IMR-90 (cell line): ENCODE measurements around the gene WFDC5. TPM values are rescaled to one million over a fixed set of nuclear protein-coding genes. Genes with fewer than 3 reads are reported as not detected.

Experiments used
- ATAC-seq: fragments of 200-7000 bp; cut with Tn5 transposase; 2 replicates; pipeline ENCODE4 v1.9.1; 2020; ENCODE audit warnings: low read depth, mild to moderate bottlenecking, moderate library complexity
- BruUV-seq: library from RNA; stranded (reverse); fragments of 400-500 nt; replicated peaks from 2 replicates; lab custom pipeline; 2021; lab: Mats Ljungman, UMichigan
- CTCF ChIA-PET: fragments of 300-600 bp; formaldehyde crosslinking; extraction: SDS; loops from one replicate; lab custom pipeline; 2021; ENCODE audit warnings: antibody characterized with exemption; lab: Yijun Ruan, JAX
- POLR2A ChIA-PET: fragments of 300-600 bp; sonication (Branson Sonifier 250); formaldehyde crosslinking; loops from one replicate; lab custom pipeline; 2022; ENCODE audit warnings: antibody characterized with exemption; ENCODE audit not compliant: unreplicated experiment; lab: Charles Lee
- DNase-seq: peaks from one replicate; pipeline ENCODE4 v3.0.0; 2013
- H2AFZ ChIP-seq: replicated peaks from 2 replicates; pipeline ENCODE3; 2013; ENCODE audit warnings: low read length, mild to moderate bottlenecking; ENCODE audit not compliant: poor library complexity
- H2AK5ac ChIP-seq: 2 replicates; pipeline ENCODE4 v1.6.1; 2013; ENCODE audit warnings: low read depth, low read length, inconsistent platforms
- H2AK9ac ChIP-seq: replicated peaks from 2 replicates; pipeline ENCODE3; 2013; ENCODE audit warnings: mild to moderate bottlenecking, low read depth, low read length, moderate library complexity; ENCODE audit not compliant: poor library complexity
- H2BK120ac ChIP-seq: 2 replicates; pipeline ENCODE4 v1.6.1; 2013; ENCODE audit warnings: low read depth, low read length, inconsistent platforms
- H2BK15ac ChIP-seq: 3 replicates; pipeline ENCODE4 v1.6.1; 2013; ENCODE audit warnings: low read depth, low read length, inconsistent platforms
- H2BK20ac ChIP-seq: 2 replicates; pipeline ENCODE4 v1.6.1; 2013; ENCODE audit warnings: low read depth, mild to moderate bottlenecking, inconsistent platforms, low read length, moderate library complexity
- H2BK5ac ChIP-seq: 2 replicates; pipeline ENCODE4 v1.6.1; 2013; ENCODE audit warnings: mild to moderate bottlenecking, low read depth, low read length, inconsistent platforms; ENCODE audit not compliant: poor library complexity, severe bottlenecking
- H3K14ac ChIP-seq: replicated peaks from 2 replicates; pipeline ENCODE4 v1.6.1; 2013; ENCODE audit warnings: low read depth, low read length, inconsistent platforms
- H3K18ac ChIP-seq: 2 replicates; pipeline ENCODE4 v1.6.1; 2013; ENCODE audit warnings: low read depth, low read length, control low read depth
- H3K23ac ChIP-seq: 2 replicates; pipeline ENCODE4 v1.6.1; 2013; ENCODE audit warnings: low read depth, low read length, inconsistent platforms
- H3K27ac ChIP-seq: 2 replicates; pipeline ENCODE4 v1.5.1; 2013; ENCODE audit warnings: mild to moderate bottlenecking, control low read depth, low read length; ENCODE audit not compliant: insufficient read depth
- H3K27me3 ChIP-seq: 2 replicates; pipeline ENCODE4 v1.6.1; 2013; ENCODE audit warnings: low read length; ENCODE audit not compliant: control insufficient read depth, insufficient read depth
- H3K36me3 ChIP-seq: 2 replicates; pipeline ENCODE4 v1.6.1; 2013; ENCODE audit warnings: low read length, mixed read lengths; ENCODE audit not compliant: control insufficient read depth, insufficient read depth
- H3K4ac ChIP-seq: 2 replicates; pipeline ENCODE4 v1.6.1; 2013; ENCODE audit warnings: low read depth, low read length, inconsistent platforms
- H3K4me1 ChIP-seq: 2 replicates; pipeline ENCODE4 v1.6.1; 2013; ENCODE audit warnings: low read length, mixed read lengths; ENCODE audit not compliant: control insufficient read depth, insufficient read depth
- H3K4me2 ChIP-seq: 2 replicates; pipeline ENCODE4 v1.6.1; 2013; ENCODE audit warnings: low read depth, mild to moderate bottlenecking, control low read depth, low read length, moderate library complexity
- H3K4me3 ChIP-seq: 2 replicates; pipeline ENCODE4 v1.5.1; 2013; ENCODE audit warnings: low read depth, mild to moderate bottlenecking, control low read depth, low read length, moderate library complexity; ENCODE audit not compliant: insufficient read depth
- H3K56ac ChIP-seq: 2 replicates; pipeline ENCODE4 v1.6.1; 2013; ENCODE audit warnings: low read length, inconsistent platforms; ENCODE audit not compliant: insufficient read depth; ENCODE audit errors: extremely low read depth
- H3K79me1 ChIP-seq, 2 experiments: 2 replicates each; pipeline ENCODE4 v1.6.1; 2013; ENCODE audit warnings: low read length in 2 of 2, inconsistent platforms in 1 of 2, low read depth in 1 of 2
- H3K9ac ChIP-seq: 2 replicates; pipeline ENCODE4 v1.6.1; 2013; ENCODE audit warnings: low read depth, low read length, control low read depth
- H3K9me1 ChIP-seq: 2 replicates; pipeline ENCODE4 v1.6.1; 2013; ENCODE audit warnings: low read length, inconsistent platforms; ENCODE audit not compliant: insufficient read depth
- H3K9me3 ChIP-seq: 2 replicates; pipeline ENCODE4 v1.6.1; 2013; ENCODE audit warnings: low read length; ENCODE audit not compliant: control insufficient read depth, insufficient read depth
- H4K20me1 ChIP-seq: 2 replicates; pipeline ENCODE4 v1.6.1; 2013; ENCODE audit warnings: low read length, inconsistent platforms; ENCODE audit not compliant: insufficient read depth
- H4K5ac ChIP-seq: 2 replicates; pipeline ENCODE4 v1.6.1; 2013; ENCODE audit warnings: mild to moderate bottlenecking, low read depth, low read length, control low read depth
- H4K8ac ChIP-seq, 2 experiments: 2 replicates each; pipeline ENCODE4 v1.6.1; 2013; ENCODE audit warnings: low read depth in 2 of 2, low read length in 2 of 2, control low read depth in 1 of 2, inconsistent platforms in 1 of 2
- H4K91ac ChIP-seq: 2 replicates; pipeline ENCODE4 v1.6.1; 2013; ENCODE audit warnings: low read depth, low read length, inconsistent platforms; ENCODE audit not compliant: insufficient read depth
- BHLHE40 ChIP-seq: fragments of 150-350 bp; IDR thresholded peaks from 2 replicates; pipeline ENCODE4 v1.6.1; 2016; ENCODE audit warnings: mild to moderate bottlenecking, low read depth, low read length
- CEBPB ChIP-seq: IDR thresholded peaks from 2 replicates; pipeline ENCODE4 v1.6.1; 2012; ENCODE audit warnings: low read depth, low read length, improper control_type of control experiment
- CHD1 ChIP-seq: IDR thresholded peaks from 2 replicates; pipeline ENCODE4 v1.6.1; 2012; ENCODE audit warnings: low read depth, low read length, improper control_type of control experiment
- CTCF ChIP-seq: conservative IDR thresholded peaks from 2 replicates; pipeline ENCODE4 v1.5.1; 2012; ENCODE audit warnings: mild to moderate bottlenecking, low read depth, low read length, improper control_type of control experiment
- ELK1 ChIP-seq: fragments of 150-350 bp; IDR thresholded peaks from 2 replicates; pipeline ENCODE4 v1.6.1; 2016; ENCODE audit warnings: low read depth, mild to moderate bottlenecking, low read length, moderate library complexity, borderline replicate concordance
- FOS ChIP-seq: fragments of 150-350 bp; IDR thresholded peaks from 2 replicates; pipeline ENCODE4 v1.6.1; 2016; ENCODE audit warnings: low read depth, low read length
- MAFK ChIP-seq: IDR thresholded peaks from 2 replicates; pipeline ENCODE4 v1.6.1; 2012; ENCODE audit warnings: low read depth, low read length, improper control_type of control experiment
- MAZ ChIP-seq: IDR thresholded peaks from 2 replicates; pipeline ENCODE4 v1.6.1; 2012; ENCODE audit warnings: low read depth, mild to moderate bottlenecking, low read length, improper control_type of control experiment, moderate library complexity, borderline replicate concordance
- MXI1 ChIP-seq: IDR thresholded peaks from 2 replicates; pipeline ENCODE4 v1.6.1; 2012; ENCODE audit warnings: low read depth, mild to moderate bottlenecking, low read length, moderate library complexity, borderline replicate concordance
- NFE2L2 ChIP-seq: fragments of 150-350 bp; IDR thresholded peaks from 2 replicates; pipeline ENCODE4 v1.6.1; 2016; ENCODE audit warnings: low read depth, mild to moderate bottlenecking, low read length
- POLR2A ChIP-seq: IDR thresholded peaks from 2 replicates; pipeline ENCODE4 v1.6.1; 2012; ENCODE audit warnings: mild to moderate bottlenecking, low read depth, low read length
- RAD21 ChIP-seq: IDR thresholded peaks from 2 replicates; pipeline ENCODE4 v1.6.1; 2012; ENCODE audit warnings: low read length, improper control_type of control experiment
- RCOR1 ChIP-seq: IDR thresholded peaks from 2 replicates; pipeline ENCODE4 v1.6.1; 2012; ENCODE audit warnings: mild to moderate bottlenecking, low read length, improper control_type of control experiment; ENCODE audit not compliant: insufficient replicate concordance
- RFX5 ChIP-seq: IDR thresholded peaks from 2 replicates; pipeline ENCODE4 v1.8.0; 2012; ENCODE audit warnings: low read depth, mild to moderate bottlenecking, low read length, moderate library complexity
- SMC3 ChIP-seq: fragments of 150-350 bp; IDR thresholded peaks from 2 replicates; pipeline ENCODE4 v1.6.1; 2016; ENCODE audit warnings: low read depth, mild to moderate bottlenecking, antibody characterized with exemption, low read length, moderate library complexity
- USF2 ChIP-seq: fragments of 150-350 bp; IDR thresholded peaks from 2 replicates; pipeline ENCODE4 v1.6.1; 2017; ENCODE audit warnings: mild to moderate bottlenecking, antibody characterized with exemption, low read length, low read depth
- WGBS, 2 experiments: methylation state at CpG; one replicate each; pipeline versions ENCODE4 v1.1.5 to v1.1.7; 2013; ENCODE audit warnings: missing lambda C conversion rate in 2 of 2; ENCODE audit not compliant: insufficient read length in 1 of 2; ENCODE audit errors: extremely low coverage in 2 of 2; 5-methylcytosine and 5-hydroxymethylcytosine counted together
- dilution Hi-C: fragments of 300-500 bp; cut with HindIII; formaldehyde crosslinking; loops from one replicate; pipeline ENCODE4 v1.14.3; 2018; ENCODE audit warnings: low sequenced_read_pairs; ENCODE audit not compliant: unreplicated experiment
- in situ Hi-C: fragments of 300-500 bp; cut with MboI; formaldehyde crosslinking; loops from 3 replicates; pipeline ENCODE4 v1.14.3; 2019; ENCODE audit warnings: low sequenced_read_pairs, inconsistent platforms, mixed read lengths
- intact Hi-C: fragments of 100-400 bp; cut with micrococcal nuclease; formaldehyde crosslinking; loops from 2 replicates; pipeline ENCODE4 v1.10.0; 2022
- polyA plus RNA-seq, 3 experiments: library from polyadenylated mRNA; depleted of rRNA; stranded (reverse); fragments of >200 nt; gene quantifications; 2 replicates each; pipeline ENCODE4 v1.2.3, GENCODE V29; 2012; ENCODE audit warnings: low replicate concordance in 1 of 3
- total RNA-seq: library from RNA; depleted of rRNA; stranded (reverse); fragments of >200 nt; gene quantifications from 2 replicates; pipeline ENCODE4 v1.2.3, GENCODE V29; 2012

WFDC5 gene
- total and polyA plus RNA-seq, 2 of the 4 experiments (the other 2 are of a cell fraction): not detected

- ATAC-seq (no peak), DNase-seq (no peak)
- Histone ChIP-seq H3K18ac (no peak overlapping the region), H4K5ac (no peak overlapping the region), H3K9me1 (no peaks in the 10 kb centered on the region; the same call in 1 of the 2 replicates), H4K91ac (no peak overlapping the region), H3K4me3 (no peak overlapping the region), H3K14ac (no peak overlapping the region), H3K4me1 (peaks cover 11% of the 10 kb centered on the region), H2AK9ac (no peak overlapping the region), H3K56ac (no peak overlapping the region), H4K8ac (no peak overlapping the region), H3K27ac (no peak overlapping the region), H3K27me3 (no peaks in the 10 kb centered on the region), H2AK5ac (no peak overlapping the region), H3K4me2 (no peak overlapping the region), H3K9ac (no peak overlapping the region), H2BK120ac (no peak overlapping the region), H3K36me3 (0 out of 2 replicates have a peak, but pooled peaks cover 1% of the 10 kb centered on the region), H2BK20ac (no peak overlapping the region), H3K4ac (no peak overlapping the region), H3K79me1 (no peaks in the 10 kb centered on the region; a peak in 1 of 4 replicates), H4K20me1 (no peaks in the 10 kb centered on the region), H2AFZ (no peak overlapping the region), H2BK15ac (no peak overlapping the region), H3K23ac (no peak overlapping the region), H3K9me3 (no peaks in the 10 kb centered on the region), H2BK5ac (no peak overlapping the region)
- no TSS peak for BruUV-seq
- POLR2A ChIA-PET: no interaction called here
- no peak for TF ChIP-seq FOS
- no peak for TF ChIP-seq MAFK
- TF ChIP-seq MXI1: no peak
- TF ChIP-seq RCOR1: no peak
- TF ChIP-seq CEBPB: no peak
- no peak for TF ChIP-seq CHD1
- no peak for TF ChIP-seq POLR2A
- TF ChIP-seq RFX5: no peak
- TF ChIP-seq SMC3: no peak
- no peak for TF ChIP-seq CTCF
- no peak for TF ChIP-seq MAZ
- TF ChIP-seq BHLHE40: no peak
- no peak for TF ChIP-seq NFE2L2
- TF ChIP-seq ELK1: no peak
- no peak for TF ChIP-seq RAD21
- no peak for TF ChIP-seq USF2
- intact Hi-C loops: no loop called here
- in situ Hi-C loops: no loop called here
- no CpG with 5 or more reads among the region's 3 CpGs for WGBS, 2 experiments
- CTCF ChIA-PET: no interaction called here
- dilution Hi-C loops: no loop called here
These were observed 32.5 kb downstream of the WFDC5 start for GRCh38 chr20:45082468-45082867.
